Subcutaneous abdominal adipose tissue (tissue), 5 donors: ENCODE data around the gene DDX41.

Source experiments
- H3K27ac ChIP-seq: one replicate; pipeline ENCODE4 v1.7.0; 2013; ENCODE audit warnings: low read depth, mild to moderate bottlenecking, inconsistent platforms, low read length, moderate library complexity
- H3K27me3 ChIP-seq, 5 donors: one replicate each; pipeline ENCODE4 v1.7.0; 2013; ENCODE audit warnings: low read length in 5 of 5, inconsistent platforms in 1 of 5; ENCODE audit not compliant: control insufficient read depth in 5 of 5, insufficient read depth in 4 of 5
- H3K36me3 ChIP-seq, 5 donors: one replicate each; pipeline ENCODE4 v1.7.0; 2013; ENCODE audit warnings: low read length in 5 of 5; ENCODE audit not compliant: control insufficient read depth in 5 of 5, insufficient read depth in 5 of 5
- H3K4me1 ChIP-seq, 5 donors: one replicate each; pipeline ENCODE4 v1.7.0; 2013; ENCODE audit warnings: low read length in 5 of 5, mild to moderate bottlenecking in 3 of 5, moderate library complexity in 1 of 5; ENCODE audit not compliant: control insufficient read depth in 5 of 5, insufficient read depth in 5 of 5
- H3K4me3 ChIP-seq, 5 donors: one replicate each; pipeline ENCODE4 v1.7.0; 2013; ENCODE audit warnings: low read length in 5 of 5, low read depth in 1 of 5
- H3K9ac ChIP-seq, 5 donors: one replicate each; pipeline ENCODE4 v1.7.0; 2013; ENCODE audit warnings: low read length in 5 of 5, mild to moderate bottlenecking in 4 of 5, moderate library complexity in 3 of 5
- H3K9me3 ChIP-seq, 5 donors: one replicate each; pipeline ENCODE4 v1.7.0; 2013; ENCODE audit warnings: low read length in 5 of 5; ENCODE audit not compliant: control insufficient read depth in 5 of 5
- donor health status: healthy.
- donor health status: healthy.
- donor health status: healthy.
- donor health status: healthy.
- donor health status: healthy.

Gene DDX41

GRCh38 chr5:177527595-177527994 is 10.8 kb upstream of the DDX41 start:
- H3K36me3 ChIP-seq = peaks cover 0 to 94% (median 91%) of the 10 kb centered on the region in 5 donors
- no peaks in the 10 kb centered on the region for H3K27me3 ChIP-seq
- no peak overlapping the region for H3K4me3 ChIP-seq
- no peak overlapping the region for H3K27ac ChIP-seq
- no peaks in the 10 kb centered on the region for H3K4me1 ChIP-seq
- H3K9ac ChIP-seq = no peak overlapping the region
- H3K9me3 ChIP-seq = no peaks in the 10 kb centered on the region

- Histone ChIP-seq H3K27ac (no peak overlapping the region), H3K36me3 (peaks cover 0 to 91% (median 88%) of the 10 kb centered on the region in 5 donors), H3K4me1 (no peaks in the 10 kb centered on the region), H3K4me3 (no peak overlapping the region), H3K27me3 (no peaks in the 10 kb centered on the region), H3K9me3 (no peaks in the 10 kb centered on the region), H3K9ac (no peak overlapping the region)
Observed at GRCh38 chr5:177526791-177527190, 10.0 kb upstream of the DDX41 start.

GRCh38 chr5:177526191-177526590 is 9.4 kb upstream of the DDX41 start:
- no peak overlapping the region for H3K4me3 ChIP-seq
- no peaks in the 10 kb centered on the region for H3K4me1 ChIP-seq
- H3K27me3 ChIP-seq = no peaks in the 10 kb centered on the region
- H3K9me3 ChIP-seq = no peaks in the 10 kb centered on the region
- H3K36me3 ChIP-seq = peaks cover 0 to 91% (median 88%) of the 10 kb centered on the region in 5 donors
- no peak overlapping the region for H3K27ac ChIP-seq
- no peak overlapping the region for H3K9ac ChIP-seq

GRCh38 chr5:177524941-177525655 is 8.3 kb upstream of the DDX41 start:
- Histone ChIP-seq H3K9me3 (no peaks in the 10 kb centered on the region), H3K9ac (peak overlapping the region in 1 of 5 donors; percentile 39), H3K27ac (no peak overlapping the region), H3K36me3 (peaks cover 0 to 91% (median 88%) of the 10 kb centered on the region in 5 donors), H3K27me3 (no peaks in the 10 kb centered on the region), H3K4me3 (no peak overlapping the region), H3K4me1 (no peaks in the 10 kb centered on the region)

GRCh38 chr5:177524539-177524900 is 7.8 kb upstream of the DDX41 start:
- Histone ChIP-seq H3K9ac (no peak overlapping the region), H3K4me3 (no peak overlapping the region), H3K9me3 (no peaks in the 10 kb centered on the region), H3K27ac (no peak overlapping the region), H3K4me1 (no peaks in the 10 kb centered on the region), H3K27me3 (no peaks in the 10 kb centered on the region), H3K36me3 (peaks cover 0 to 91% (median 87%) of the 10 kb centered on the region in 5 donors)

- no peak overlapping the region for H3K4me3 ChIP-seq
- H3K4me1 ChIP-seq = no peaks in the 10 kb centered on the region
- no peak overlapping the region for H3K9ac ChIP-seq
- H3K27ac ChIP-seq = no peak overlapping the region
- H3K9me3 ChIP-seq = no peaks in the 10 kb centered on the region
- peaks cover 0 to 91% (median 82%) of the 10 kb centered on the region in 5 donors for H3K36me3 ChIP-seq
- H3K27me3 ChIP-seq = no peaks in the 10 kb centered on the region
Observed at GRCh38 chr5:177523711-177524538, 7.2 kb upstream of the DDX41 start.

GRCh38 chr5:177520916-177521513 is 4.3 kb upstream of the DDX41 start:
- Histone ChIP-seq H3K27ac (no peak overlapping the region), H3K36me3 (peaks cover 0 to 62% (median 54%) of the 10 kb centered on the region in 5 donors), H3K27me3 (peaks cover 0 to 4% (median 0%) of the 10 kb centered on the region in 5 donors)

GRCh38 chr5:177520271-177520670 is 3.5 kb upstream of the DDX41 start:
- H3K27ac ChIP-seq = no peak overlapping the region
- no peak overlapping the region for H3K4me3 ChIP-seq
- H3K27me3 ChIP-seq = peaks cover 0 to 4% (median 0%) of the 10 kb centered on the region in 5 donors
- peaks cover 0 to 60% (median 48%) of the 10 kb centered on the region in 5 donors for H3K36me3 ChIP-seq
- peaks cover 8 to 21% (median 17%) of the 10 kb centered on the region in 5 donors for H3K4me1 ChIP-seq
- no peak overlapping the region for H3K9ac ChIP-seq
- no peaks in the 10 kb centered on the region for H3K9me3 ChIP-seq

More at GRCh38 chr5:177520916-177521513, 4.3 kb upstream of the DDX41 start:
- Histone ChIP-seq H3K4me1 (peaks cover 6 to 14% (median 10%) of the 10 kb centered on the region in 5 donors), H3K9me3 (no peaks in the 10 kb centered on the region), H3K9ac (no peak overlapping the region), H3K4me3 (no peak overlapping the region)

GRCh38 chr5:177519463-177520235 is 2.9 kb upstream of the DDX41 start:
- Histone ChIP-seq H3K9me3 (no peaks in the 10 kb centered on the region), H3K9ac (no peak overlapping the region)

More at GRCh38 chr5:177519463-177520235, 2.9 kb upstream of the DDX41 start:
- no peak overlapping the region for H3K4me3 ChIP-seq
- peaks cover 8 to 21% (median 17%) of the 10 kb centered on the region in 5 donors for H3K4me1 ChIP-seq
- no peak overlapping the region for H3K27ac ChIP-seq
- peaks cover 0 to 4% (median 0%) of the 10 kb centered on the region in 5 donors for H3K27me3 ChIP-seq
- H3K36me3 ChIP-seq = peaks cover 0 to 60% (median 48%) of the 10 kb centered on the region in 5 donors
